ENCODE data around the gene MCAT.
"Not testable (repeated sequence)": the region's sequence is repeated elsewhere in the genome, so short reads cannot be mapped to it uniquely, and the experiment has no call there.

Gene MCAT

GRCh38 chr22:43151251-43152002, 8.2 kb upstream of the MCAT start, which contains the start of gene TSPO:
Gene TSPO, plus strand, starts transcription at chr22:43151559. Its CDS starts 7,680 bp downstream, at chr22:43159239.
- H3K4me3 ChIP-seq (ENCODE audit: low read depth, low read length) = peak within 1 kb of the TSS; percentile 81
- DNase-seq = no peak

GRCh38 chr22:43150731-43151206, 7.6 kb upstream of the MCAT start:
- no peak for TF ChIP-seq CTCF (IDR thresholded peaks at IDR 0.05; ENCODE audit: low read depth, low read length, missing control alignments)
- Histone ChIP-seq H3K36me3 (replicated peaks) (peaks cover 8% of the 10 kb centered on the region), H3K27ac (no peak overlapping the region), H3K27me3 (replicated peaks) (no peaks in the 10 kb centered on the region), H3K4me3 (ENCODE audit: low read depth, low read length) (peak overlapping the region; percentile 81)
- in situ Hi-C loops (cut with HindIII; ENCODE audit: low pct_ligation_motif_present, low sequenced_read_pairs) = no loop called here
- DNase-seq = no peak

More at GRCh38 chr22:43151251-43152002, 8.2 kb upstream of the MCAT start, which contains the start of gene TSPO:
- in situ Hi-C loops (cut with HindIII; ENCODE audit: low pct_ligation_motif_present, low sequenced_read_pairs) = no loop called here
- Histone ChIP-seq H3K36me3 (replicated peaks) (peaks cover 12% of the 10 kb centered on the region), H3K27ac (peak within 1 kb of the TSS; percentile 72), H3K27me3 (replicated peaks) (no peaks in the 10 kb centered on the region)
- TF ChIP-seq CTCF (IDR thresholded peaks at IDR 0.05; ENCODE audit: low read depth, low read length, missing control alignments) = no peak

- DNase-seq = no peak
- in situ Hi-C loops (cut with HindIII; ENCODE audit: low pct_ligation_motif_present, low sequenced_read_pairs) = no loop called here
- no peak for TF ChIP-seq CTCF (IDR thresholded peaks at IDR 0.05; ENCODE audit: low read depth, low read length, missing control alignments)
- H3K4me3 ChIP-seq (ENCODE audit: low read depth, low read length) = no peak overlapping the region
- H3K27ac ChIP-seq = no peak overlapping the region
- no peaks in the 10 kb centered on the region for H3K36me3 ChIP-seq (replicated peaks)
- no peaks in the 10 kb centered on the region for H3K27me3 ChIP-seq (replicated peaks)
These were observed 5.4 kb upstream of the MCAT start for GRCh38 chr22:43148581-43148980.

- TF ChIP-seq CTCF (IDR thresholded peaks at IDR 0.05; ENCODE audit: low read depth, low read length, missing control alignments) = no peak
- Histone ChIP-seq H3K4me3 (ENCODE audit: low read depth, low read length) (no peak overlapping the region), H3K27me3 (replicated peaks) (no peaks in the 10 kb centered on the region), H3K36me3 (replicated peaks) (no peaks in the 10 kb centered on the region), H3K27ac (no peak overlapping the region)
- in situ Hi-C loops (cut with HindIII; ENCODE audit: low pct_ligation_motif_present, low sequenced_read_pairs) = no loop called here
- DNase-seq = no peak
These were observed 4.6 kb upstream of the MCAT start for GRCh38 chr22:43147821-43148220.

- not testable (repeated sequence) for H3K27ac ChIP-seq
These were observed 3.1 kb upstream of the MCAT start for GRCh38 chr22:43146332-43146731.

GRCh38 chr22:43145371-43145770, 2.2 kb upstream of the MCAT start:
- H3K4me3 ChIP-seq (ENCODE audit: low read depth, low read length); H3K36me3 ChIP-seq (replicated peaks); DNase-seq; H3K27me3 ChIP-seq (replicated peaks); in situ Hi-C loops (cut with HindIII; ENCODE audit: low pct_ligation_motif_present, low sequenced_read_pairs); H3K27ac ChIP-seq: not testable (repeated sequence)

More at GRCh38 chr22:43146332-43146731, 3.1 kb upstream of the MCAT start:
- DNase-seq; H3K36me3 ChIP-seq (replicated peaks); in situ Hi-C loops (cut with HindIII; ENCODE audit: low pct_ligation_motif_present, low sequenced_read_pairs); H3K4me3 ChIP-seq (ENCODE audit: low read depth, low read length); H3K27me3 ChIP-seq (replicated peaks): not testable (repeated sequence)

All from brain microvascular endothelial cell (primary cell).